Right lobe of liver (tissue), 4 donors: Measurements from ENCODE around the gene SSR3.

Source experiments
- CTCF ChIP-seq, 4 donors: fragments of 200-600 bp in 3 of 4; fragments of 450-650 bp in 1 of 4; IDR thresholded peaks; one replicate each; pipeline versions ENCODE4 v1.5.1 to v1.8.0; 2016 to 2022; ENCODE audit warnings: antibody characterized with exemption in 4 of 4, mild to moderate bottlenecking in 2 of 4
- POLR2A ChIP-seq: fragments of 450-650 bp; IDR thresholded peaks from one replicate; pipeline ENCODE4 v1.6.1; 2017; ENCODE audit warnings: antibody characterized with exemption, mild to moderate bottlenecking
- donor health status: DM: no; HTN: no; CAD: no.
- donor health status: DM: no; HTN: no; CAD: no.
- donor health status: DM: no; HTN: yes; CAD: no.

GRCh38 chr3:156518726-156519125 lies 36.2 kb downstream of the SSR3 start:
- TF ChIP-seq CTCF (IDR thresholded peaks at IDR 0.05) (no peak), POLR2A (no peak)
